HepG2 (cell line): ENCODE measurements around the gene VPS29. TPM values are rescaled to one million over a fixed set of nuclear protein-coding genes. Genes with fewer than 3 reads are reported as not detected.

Source experiments
- CAMTA2 ChIP-seq: sonication (generic); formaldehyde crosslinking; IDR thresholded peaks from 2 replicates; pipeline ENCODE4 v1.4.0; 2020; ENCODE audit warnings: mild to moderate bottlenecking, missing genetic modification reagents, borderline replicate concordance
- GZF1 ChIP-seq: sonication (generic); formaldehyde crosslinking; IDR thresholded peaks from 2 replicates; pipeline ENCODE4 v1.5.1; 2020; ENCODE audit warnings: mild to moderate bottlenecking, missing genetic modification reagents
- HNRNPUL1 ChIP-seq: fragments of 200-400 bp; formaldehyde crosslinking; IDR thresholded peaks from 2 replicates; pipeline ENCODE4 v1.6.1; 2017; ENCODE audit warnings: low read depth, mild to moderate bottlenecking, low read length, moderate library complexity
- HOXA7 ChIP-seq: sonication (generic); formaldehyde crosslinking; IDR thresholded peaks from 2 replicates; pipeline ENCODE4 v1.8.1; 2022; ENCODE audit warnings: mild to moderate bottlenecking, missing genetic modification reagents, moderate library complexity
- PHF21A ChIP-seq: sonication (generic); formaldehyde crosslinking; IDR thresholded peaks from 2 replicates; pipeline ENCODE4 v1.5.0; 2020; ENCODE audit warnings: mild to moderate bottlenecking, missing genetic modification reagents
- POLR2AphosphoS2 ChIP-seq: IDR thresholded peaks from 2 replicates; pipeline ENCODE4 v1.6.1; 2011; ENCODE audit warnings: low read depth, low read length, improper control_type of control experiment
- SMAD3 ChIP-seq: sonication (generic); formaldehyde crosslinking; IDR thresholded peaks from 2 replicates; pipeline ENCODE4 v1.4.0; 2020; ENCODE audit warnings: missing genetic modification reagents
- SOX5 ChIP-seq: IDR thresholded peaks from 2 replicates; pipeline ENCODE4 v1.6.1; 2016; ENCODE audit warnings: borderline replicate concordance
- SRSF1 ChIP-seq: fragments of 200-400 bp; formaldehyde crosslinking; optimal IDR thresholded peaks from 2 replicates; pipeline ENCODE3; 2017; ENCODE audit warnings: mild to moderate bottlenecking, low read depth, low read length, moderate library complexity
- TBX3 ChIP-seq: fragments of 450-650 bp; IDR thresholded peaks from 2 replicates; pipeline ENCODE4 v1.6.1; 2017; ENCODE audit warnings: antibody characterized with exemption, mild to moderate bottlenecking, inconsistent platforms, borderline replicate concordance
- TOPORS ChIP-seq: sonication (generic); formaldehyde crosslinking; IDR thresholded peaks from 2 replicates; pipeline ENCODE4 v1.8.0; 2023; ENCODE audit warnings: mild to moderate bottlenecking, missing genetic modification reagents
- ZNF296 ChIP-seq: sonication (generic); formaldehyde crosslinking; conservative IDR thresholded peaks from 2 replicates; pipeline ENCODE4 v1.5.0; 2020; ENCODE audit warnings: mild to moderate bottlenecking, missing genetic modification reagents
- ZNF33A ChIP-seq: sonication (generic); formaldehyde crosslinking; IDR thresholded peaks from 2 replicates; pipeline ENCODE4 v1.5.1; 2020; ENCODE audit warnings: missing genetic modification reagents, mild to moderate bottlenecking, moderate library complexity, borderline replicate concordance
- ZNF530 ChIP-seq: sonication (generic); formaldehyde crosslinking; IDR thresholded peaks from 2 replicates; pipeline ENCODE4 v1.5.0; 2020; ENCODE audit warnings: low read depth, mild to moderate bottlenecking, missing genetic modification reagents
- ZNF772 ChIP-seq: sonication (generic); formaldehyde crosslinking; IDR thresholded peaks from 2 replicates; pipeline ENCODE4 v1.5.0; 2020; ENCODE audit warnings: mild to moderate bottlenecking, missing genetic modification reagents
- polyA plus RNA-seq, 8 experiments: library from polyadenylated mRNA; depleted of rRNA in 3 of 8; stranded (reverse) in 7 of 8; unstranded in 1 of 8; fragments of >200 nt; fragmentation: Illumina TruSeq in 4 of 8; extraction: Trizol in 4 of 8; gene quantifications; 2 replicates each; pipeline versions ENCODE4 v1.2.1 to v1.2.3, GENCODE V29; 2011 to 2016; ENCODE audit warnings: low read depth in 4 of 8, missing spikeins in 1 of 8, mixed read lengths in 1 of 8; ENCODE audit not compliant: insufficient read depth in 1 of 8
- total RNA-seq, 5 experiments: library from RNA; depleted of rRNA; stranded (reverse); fragments of >200 nt; fragmentation: Illumina TruSeq; extraction: Trizol; gene quantifications; 2 replicates each; pipeline ENCODE4 v1.2.3, GENCODE V29; 2016; ENCODE audit warnings: low read depth in 1 of 5
- TF ChIP-seq, protein P1 (sequence below): sonication (generic); formaldehyde crosslinking; IDR thresholded peaks from 2 replicates; pipeline ENCODE4 v1.4.0; 2020; ENCODE audit warnings: missing genetic modification reagents
- TF ChIP-seq, protein P2 (sequence below): sonication (generic); formaldehyde crosslinking; IDR thresholded peaks from 2 replicates; pipeline ENCODE4 v1.5.1; 2020; ENCODE audit warnings: missing genetic modification reagents, mild to moderate bottlenecking, borderline replicate concordance
- TF ChIP-seq, protein P3 (sequence below): sonication (generic); formaldehyde crosslinking; IDR thresholded peaks from 2 replicates; pipeline ENCODE4 v1.9.0; 2021; ENCODE audit warnings: missing genetic modification reagents, borderline replicate concordance

VPS29 gene
- total and polyA plus RNA-seq, 2 of the 13 experiments (the other 11 are each of a cell fraction or from before 2014, with no cell fraction given), result 107 to 114 TPM

DNA sequence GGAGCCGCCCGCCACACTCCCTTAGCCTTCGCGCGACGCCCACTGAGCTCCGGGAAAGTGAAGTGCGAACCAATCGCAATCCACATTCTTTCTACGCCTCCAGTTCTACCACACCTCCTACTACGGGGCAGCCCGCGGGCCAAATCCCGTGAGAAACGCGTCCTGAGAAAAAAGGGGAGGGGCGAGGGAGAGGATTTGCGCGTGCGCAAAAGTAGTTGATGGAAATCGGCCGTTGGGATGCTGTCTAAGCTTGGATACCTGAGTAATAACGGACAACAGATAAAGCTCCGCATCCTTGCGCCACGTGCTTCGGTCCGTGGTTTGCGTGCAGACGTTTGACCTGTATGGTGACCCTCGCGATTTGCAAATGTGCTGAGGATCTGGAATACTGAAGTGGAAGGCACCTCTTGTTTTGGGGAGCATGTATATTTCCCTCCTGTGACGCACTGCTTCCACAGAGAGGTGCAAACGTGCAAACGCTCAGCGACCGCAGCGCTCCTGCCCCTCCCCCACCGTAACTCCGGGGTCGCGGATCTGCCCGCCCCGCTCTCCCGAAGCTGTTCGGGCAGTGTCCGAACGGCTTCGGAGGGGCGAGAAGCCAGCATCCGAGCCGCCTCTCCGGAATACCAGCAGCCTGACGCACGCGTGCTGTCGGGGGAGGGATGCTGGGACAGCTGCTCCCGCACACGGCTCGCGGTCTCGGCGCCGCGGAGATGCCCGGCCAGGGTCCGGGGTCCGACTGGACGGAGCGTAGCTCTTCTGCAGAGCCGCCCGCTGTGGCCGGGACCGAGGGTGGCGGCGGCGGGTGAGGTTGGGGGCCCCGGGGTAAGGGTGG, 33.5 kb downstream of the VPS29 start, which contains the start of the genes FAM216A and GPN3 (continued):
- TF ChIP-seq SOX5 (CRISPR knock-in tag) (peak; percentile 18), TBX3 (peak; percentile 60), ZNF296 (CRISPR knock-in tag) (no peak), ZNF772 (CRISPR knock-in tag) (0 out of 2 replicates have a peak, but pooled peaks have one; percentile 61), ZNF530 (CRISPR knock-in tag) (no peak), GZF1 (CRISPR knock-in tag) (no peak), SMAD3 (CRISPR knock-in tag) (no peak; the same call in 1 of the 2 replicates), HOXA7 (no peak), PHF21A (peak; percentile 68), SRSF1 (peak; percentile 50), HNRNPUL1 (no peak), ZNF33A (CRISPR knock-in tag) (peak; percentile 66; the same call in 1 of the 2 replicates), TOPORS (CRISPR knock-in tag) (peak; percentile 74; the same call in 1 of the 2 replicates), CAMTA2 (CRISPR knock-in tag) (peak; percentile 11; the same call in 1 of the 2 replicates), POLR2AphosphoS2 (no peak)
- TF ChIP-seq, protein P1, sequence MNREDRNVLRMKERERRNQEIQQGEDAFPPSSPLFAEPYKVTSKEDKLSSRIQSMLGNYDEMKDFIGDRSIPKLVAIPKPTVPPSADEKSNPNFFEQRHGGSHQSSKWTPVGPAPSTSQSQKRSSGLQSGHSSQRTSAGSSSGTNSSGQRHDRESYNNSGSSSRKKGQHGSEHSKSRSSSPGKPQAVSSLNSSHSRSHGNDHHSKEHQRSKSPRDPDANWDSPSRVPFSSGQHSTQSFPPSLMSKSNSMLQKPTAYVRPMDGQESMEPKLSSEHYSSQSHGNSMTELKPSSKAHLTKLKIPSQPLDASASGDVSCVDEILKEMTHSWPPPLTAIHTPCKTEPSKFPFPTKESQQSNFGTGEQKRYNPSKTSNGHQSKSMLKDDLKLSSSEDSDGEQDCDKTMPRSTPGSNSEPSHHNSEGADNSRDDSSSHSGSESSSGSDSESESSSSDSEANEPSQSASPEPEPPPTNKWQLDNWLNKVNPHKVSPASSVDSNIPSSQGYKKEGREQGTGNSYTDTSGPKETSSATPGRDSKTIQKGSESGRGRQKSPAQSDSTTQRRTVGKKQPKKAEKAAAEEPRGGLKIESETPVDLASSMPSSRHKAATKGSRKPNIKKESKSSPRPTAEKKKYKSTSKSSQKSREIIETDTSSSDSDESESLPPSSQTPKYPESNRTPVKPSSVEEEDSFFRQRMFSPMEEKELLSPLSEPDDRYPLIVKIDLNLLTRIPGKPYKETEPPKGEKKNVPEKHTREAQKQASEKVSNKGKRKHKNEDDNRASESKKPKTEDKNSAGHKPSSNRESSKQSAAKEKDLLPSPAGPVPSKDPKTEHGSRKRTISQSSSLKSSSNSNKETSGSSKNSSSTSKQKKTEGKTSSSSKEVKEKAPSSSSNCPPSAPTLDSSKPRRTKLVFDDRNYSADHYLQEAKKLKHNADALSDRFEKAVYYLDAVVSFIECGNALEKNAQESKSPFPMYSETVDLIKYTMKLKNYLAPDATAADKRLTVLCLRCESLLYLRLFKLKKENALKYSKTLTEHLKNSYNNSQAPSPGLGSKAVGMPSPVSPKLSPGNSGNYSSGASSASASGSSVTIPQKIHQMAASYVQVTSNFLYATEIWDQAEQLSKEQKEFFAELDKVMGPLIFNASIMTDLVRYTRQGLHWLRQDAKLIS (CRISPR knock-in tag), result no peak
- TF ChIP-seq, protein P2, sequence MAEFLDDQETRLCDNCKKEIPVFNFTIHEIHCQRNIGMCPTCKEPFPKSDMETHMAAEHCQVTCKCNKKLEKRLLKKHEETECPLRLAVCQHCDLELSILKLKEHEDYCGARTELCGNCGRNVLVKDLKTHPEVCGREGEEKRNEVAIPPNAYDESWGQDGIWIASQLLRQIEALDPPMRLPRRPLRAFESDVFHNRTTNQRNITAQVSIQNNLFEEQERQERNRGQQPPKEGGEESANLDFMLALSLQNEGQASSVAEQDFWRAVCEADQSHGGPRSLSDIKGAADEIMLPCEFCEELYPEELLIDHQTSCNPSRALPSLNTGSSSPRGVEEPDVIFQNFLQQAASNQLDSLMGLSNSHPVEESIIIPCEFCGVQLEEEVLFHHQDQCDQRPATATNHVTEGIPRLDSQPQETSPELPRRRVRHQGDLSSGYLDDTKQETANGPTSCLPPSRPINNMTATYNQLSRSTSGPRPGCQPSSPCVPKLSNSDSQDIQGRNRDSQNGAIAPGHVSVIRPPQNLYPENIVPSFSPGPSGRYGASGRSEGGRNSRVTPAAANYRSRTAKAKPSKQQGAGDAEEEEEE (CRISPR knock-in tag), result peak; percentile 82; the same call in 1 of the 2 replicates
- TF ChIP-seq, protein P3, sequence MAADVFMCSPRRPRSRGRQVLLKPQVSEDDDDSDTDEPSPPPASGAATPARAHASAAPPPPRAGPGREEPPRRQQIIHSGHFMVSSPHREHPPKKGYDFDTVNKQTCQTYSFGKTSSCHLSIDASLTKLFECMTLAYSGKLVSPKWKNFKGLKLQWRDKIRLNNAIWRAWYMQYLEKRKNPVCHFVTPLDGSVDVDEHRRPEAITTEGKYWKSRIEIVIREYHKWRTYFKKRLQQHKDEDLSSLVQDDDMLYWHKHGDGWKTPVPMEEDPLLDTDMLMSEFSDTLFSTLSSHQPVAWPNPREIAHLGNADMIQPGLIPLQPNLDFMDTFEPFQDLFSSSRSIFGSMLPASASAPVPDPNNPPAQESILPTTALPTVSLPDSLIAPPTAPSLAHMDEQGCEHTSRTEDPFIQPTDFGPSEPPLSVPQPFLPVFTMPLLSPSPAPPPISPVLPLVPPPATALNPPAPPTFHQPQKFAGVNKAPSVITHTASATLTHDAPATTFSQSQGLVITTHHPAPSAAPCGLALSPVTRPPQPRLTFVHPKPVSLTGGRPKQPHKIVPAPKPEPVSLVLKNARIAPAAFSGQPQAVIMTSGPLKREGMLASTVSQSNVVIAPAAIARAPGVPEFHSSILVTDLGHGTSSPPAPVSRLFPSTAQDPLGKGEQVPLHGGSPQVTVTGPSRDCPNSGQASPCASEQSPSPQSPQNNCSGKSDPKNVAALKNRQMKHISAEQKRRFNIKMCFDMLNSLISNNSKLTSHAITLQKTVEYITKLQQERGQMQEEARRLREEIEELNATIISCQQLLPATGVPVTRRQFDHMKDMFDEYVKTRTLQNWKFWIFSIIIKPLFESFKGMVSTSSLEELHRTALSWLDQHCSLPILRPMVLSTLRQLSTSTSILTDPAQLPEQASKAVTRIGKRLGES, result no peak; the same call in 1 of the 2 replicates
